HepG2 (cell line): ENCODE measurements around the gene FABP2. TPM values are rescaled to one million over a fixed set of nuclear protein-coding genes. Genes with fewer than 3 reads are reported as not detected.

Experiments used
- CBX5 ChIP-seq: sonication (generic); formaldehyde crosslinking; IDR thresholded peaks from 2 replicates; pipeline ENCODE4 v1.4.0; 2020; ENCODE audit warnings: missing genetic modification reagents, borderline replicate concordance
- GLI4 ChIP-seq: sonication (generic); formaldehyde crosslinking; IDR thresholded peaks from 2 replicates; pipeline ENCODE4 v1.5.1; 2020; ENCODE audit warnings: missing genetic modification reagents, mild to moderate bottlenecking, moderate library complexity, borderline replicate concordance
- JUN ChIP-seq: sonication (generic); formaldehyde crosslinking; IDR thresholded peaks from 2 replicates; pipeline ENCODE4 v1.4.0; 2020; ENCODE audit warnings: mild to moderate bottlenecking, missing genetic modification reagents
- MIXL1 ChIP-seq: IDR thresholded peaks from 2 replicates; pipeline ENCODE4 v1.6.1; 2016
- NR2F1 ChIP-seq, 2 experiments: fragments of 450-650 bp in 1 of 2; formaldehyde crosslinking in 1 of 2; IDR thresholded peaks; 2 replicates each; pipeline versions ENCODE4 v1.5.0 to v1.6.1; 2016 to 2020; ENCODE audit warnings: mild to moderate bottlenecking in 1 of 2, missing compliant biosample characterization in 1 of 2, missing genetic modification reagents in 1 of 2, moderate library complexity in 1 of 2
- SKI ChIP-seq: fragments of 450-650 bp; IDR thresholded peaks from one replicate; pipeline ENCODE4 v1.6.1; 2018; ENCODE audit warnings: mild to moderate bottlenecking; ENCODE audit not compliant: partially characterized antibody
- SRY ChIP-seq: sonication (generic); formaldehyde crosslinking; IDR thresholded peaks from 2 replicates; pipeline ENCODE4 v1.8.0; 2022; ENCODE audit warnings: mild to moderate bottlenecking, missing genetic modification reagents
- ZFP36 ChIP-seq: fragments of 150-350 bp; IDR thresholded peaks from 2 replicates; pipeline ENCODE4 v1.6.1; 2018; ENCODE audit warnings: borderline replicate concordance, low read length, low read depth; ENCODE audit not compliant: partially characterized antibody
- ZMYM4 ChIP-seq: sonication (generic); formaldehyde crosslinking; IDR thresholded peaks from 2 replicates; pipeline ENCODE4 v1.8.1; 2023; ENCODE audit warnings: mild to moderate bottlenecking, missing genetic modification reagents
- polyA plus RNA-seq, 8 experiments: library from polyadenylated mRNA; depleted of rRNA in 3 of 8; stranded (reverse) in 7 of 8; unstranded in 1 of 8; fragments of >200 nt; fragmentation: Illumina TruSeq in 4 of 8; extraction: Trizol in 4 of 8; gene quantifications; 2 replicates each; pipeline versions ENCODE4 v1.2.1 to v1.2.3, GENCODE V29; 2011 to 2016; ENCODE audit warnings: low read depth in 4 of 8, missing spikeins in 1 of 8, mixed read lengths in 1 of 8; ENCODE audit not compliant: insufficient read depth in 1 of 8
- total RNA-seq, 5 experiments: library from RNA; depleted of rRNA; stranded (reverse); fragments of >200 nt; fragmentation: Illumina TruSeq; extraction: Trizol; gene quantifications; 2 replicates each; pipeline ENCODE4 v1.2.3, GENCODE V29; 2016; ENCODE audit warnings: low read depth in 1 of 5
- TF ChIP-seq, protein P1 (sequence below), 2 experiments: fragments of 450-650 bp in 1 of 2; sonication (generic) in 1 of 2; formaldehyde crosslinking in 1 of 2; IDR thresholded peaks; 2 replicates each; pipeline versions ENCODE4 v1.6.1 to v1.8.0; 2016 to 2022; ENCODE audit warnings: antibody characterized with exemption in 1 of 2, mild to moderate bottlenecking in 1 of 2, missing genetic modification reagents in 1 of 2
- TF ChIP-seq, protein P2 (sequence below): sonication (generic); formaldehyde crosslinking; IDR thresholded peaks from 2 replicates; pipeline ENCODE4 v1.4.0; 2020; ENCODE audit warnings: missing genetic modification reagents
- TF ChIP-seq, protein P3 (sequence below): sonication (generic); formaldehyde crosslinking; IDR thresholded peaks from 2 replicates; pipeline ENCODE4 v1.5.0; 2020; ENCODE audit warnings: missing genetic modification reagents, mild to moderate bottlenecking, borderline replicate concordance

The FABP2 gene
- total and polyA plus RNA-seq, 2 of the 13 experiments (the other 11 are each of a cell fraction or from before 2014, with no cell fraction given) = 0.78 to 1.2 TPM

DNA sequence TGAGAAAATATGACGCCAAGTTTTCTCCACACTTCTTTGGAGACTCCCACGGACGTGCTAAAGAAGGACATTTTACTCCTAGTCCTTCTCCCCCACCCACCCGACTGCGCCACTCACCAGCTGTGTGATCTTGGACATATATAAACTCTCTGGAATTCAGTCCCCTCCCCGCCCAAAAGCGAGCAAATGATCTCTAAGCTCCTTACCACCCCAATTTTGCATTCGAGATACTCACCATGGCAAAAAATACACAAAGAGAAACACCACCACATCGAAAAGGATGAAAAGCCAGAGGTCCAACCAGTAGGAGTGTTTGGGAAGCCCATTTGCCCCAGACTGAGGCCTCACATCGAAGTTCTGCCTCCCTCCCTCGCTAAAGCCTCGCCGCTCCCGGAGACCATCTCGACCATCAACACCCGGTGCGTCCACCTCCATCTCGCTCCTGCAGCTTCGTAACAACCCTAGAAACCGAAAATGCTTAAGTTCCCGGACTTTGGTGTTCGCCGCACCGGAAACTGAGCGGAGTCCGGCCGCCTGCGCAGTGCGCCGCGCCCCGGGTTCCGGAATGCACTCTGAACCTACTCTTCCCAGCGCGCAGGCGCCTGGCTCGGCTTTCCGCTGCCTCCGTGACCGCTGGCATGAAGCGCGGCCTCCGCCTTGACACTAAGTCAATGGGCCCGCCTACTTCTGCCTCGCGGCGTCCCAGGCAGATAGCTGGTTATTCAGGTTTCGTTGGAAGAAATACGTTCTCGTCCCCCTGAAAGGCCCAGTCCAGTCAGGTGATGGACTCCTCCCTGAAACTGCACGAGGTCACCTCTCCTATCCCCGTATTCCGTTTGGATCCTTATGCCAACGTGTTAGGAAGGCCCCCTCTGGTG lies 21.6 kb downstream of the FABP2 start (continued):
- TF ChIP-seq, protein P1, sequence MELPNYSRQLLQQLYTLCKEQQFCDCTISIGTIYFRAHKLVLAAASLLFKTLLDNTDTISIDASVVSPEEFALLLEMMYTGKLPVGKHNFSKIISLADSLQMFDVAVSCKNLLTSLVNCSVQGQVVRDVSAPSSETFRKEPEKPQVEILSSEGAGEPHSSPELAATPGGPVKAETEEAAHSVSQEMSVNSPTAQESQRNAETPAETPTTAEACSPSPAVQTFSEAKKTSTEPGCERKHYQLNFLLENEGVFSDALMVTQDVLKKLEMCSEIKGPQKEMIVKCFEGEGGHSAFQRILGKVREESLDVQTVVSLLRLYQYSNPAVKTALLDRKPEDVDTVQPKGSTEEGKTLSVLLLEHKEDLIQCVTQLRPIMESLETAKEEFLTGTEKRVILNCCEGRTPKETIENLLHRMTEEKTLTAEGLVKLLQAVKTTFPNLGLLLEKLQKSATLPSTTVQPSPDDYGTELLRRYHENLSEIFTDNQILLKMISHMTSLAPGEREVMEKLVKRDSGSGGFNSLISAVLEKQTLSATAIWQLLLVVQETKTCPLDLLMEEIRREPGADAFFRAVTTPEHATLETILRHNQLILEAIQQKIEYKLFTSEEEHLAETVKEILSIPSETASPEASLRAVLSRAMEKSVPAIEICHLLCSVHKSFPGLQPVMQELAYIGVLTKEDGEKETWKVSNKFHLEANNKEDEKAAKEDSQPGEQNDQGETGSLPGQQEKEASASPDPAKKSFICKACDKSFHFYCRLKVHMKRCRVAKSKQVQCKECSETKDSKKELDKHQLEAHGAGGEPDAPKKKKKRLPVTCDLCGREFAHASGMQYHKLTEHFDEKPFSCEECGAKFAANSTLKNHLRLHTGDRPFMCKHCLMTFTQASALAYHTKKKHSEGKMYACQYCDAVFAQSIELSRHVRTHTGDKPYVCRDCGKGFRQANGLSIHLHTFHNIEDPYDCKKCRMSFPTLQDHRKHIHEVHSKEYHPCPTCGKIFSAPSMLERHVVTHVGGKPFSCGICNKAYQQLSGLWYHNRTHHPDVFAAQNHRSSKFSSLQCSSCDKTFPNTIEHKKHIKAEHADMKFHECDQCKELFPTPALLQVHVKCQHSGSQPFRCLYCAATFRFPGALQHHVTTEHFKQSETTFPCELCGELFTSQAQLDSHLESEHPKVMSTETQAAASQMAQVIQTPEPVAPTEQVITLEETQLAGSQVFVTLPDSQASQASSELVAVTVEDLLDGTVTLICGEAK (IDR thresholded peaks at IDR 0.05) = peak; percentile 68
- TF ChIP-seq, protein P1 (CRISPR knock-in tag; IDR thresholded peaks at IDR 0.05) = peak; percentile 90
- TF ChIP-seq GLI4 (CRISPR knock-in tag) (no peak; the same call in 1 of the 2 replicates), SKI (peak; percentile 10), ZMYM4 (peak; percentile 95), CBX5 (CRISPR knock-in tag) (0 out of 2 replicates have a peak, but pooled peaks have one; percentile 16), JUN (CRISPR knock-in tag) (0 out of 2 replicates have a peak, but pooled peaks have one; percentile 57), NR2F1 (CRISPR knock-in tag; IDR thresholded peaks at IDR 0.05) (peak in 1 of 2 experiments; percentile 7; a peak in 2 of 4 replicates), MIXL1 (CRISPR knock-in tag) (0 out of 2 replicates have a peak, but pooled peaks have one; percentile 16), SRY (CRISPR knock-in tag) (peak; percentile 96; the same call in 1 of the 2 replicates), ZFP36 (no peak)
- TF ChIP-seq, protein P2, sequence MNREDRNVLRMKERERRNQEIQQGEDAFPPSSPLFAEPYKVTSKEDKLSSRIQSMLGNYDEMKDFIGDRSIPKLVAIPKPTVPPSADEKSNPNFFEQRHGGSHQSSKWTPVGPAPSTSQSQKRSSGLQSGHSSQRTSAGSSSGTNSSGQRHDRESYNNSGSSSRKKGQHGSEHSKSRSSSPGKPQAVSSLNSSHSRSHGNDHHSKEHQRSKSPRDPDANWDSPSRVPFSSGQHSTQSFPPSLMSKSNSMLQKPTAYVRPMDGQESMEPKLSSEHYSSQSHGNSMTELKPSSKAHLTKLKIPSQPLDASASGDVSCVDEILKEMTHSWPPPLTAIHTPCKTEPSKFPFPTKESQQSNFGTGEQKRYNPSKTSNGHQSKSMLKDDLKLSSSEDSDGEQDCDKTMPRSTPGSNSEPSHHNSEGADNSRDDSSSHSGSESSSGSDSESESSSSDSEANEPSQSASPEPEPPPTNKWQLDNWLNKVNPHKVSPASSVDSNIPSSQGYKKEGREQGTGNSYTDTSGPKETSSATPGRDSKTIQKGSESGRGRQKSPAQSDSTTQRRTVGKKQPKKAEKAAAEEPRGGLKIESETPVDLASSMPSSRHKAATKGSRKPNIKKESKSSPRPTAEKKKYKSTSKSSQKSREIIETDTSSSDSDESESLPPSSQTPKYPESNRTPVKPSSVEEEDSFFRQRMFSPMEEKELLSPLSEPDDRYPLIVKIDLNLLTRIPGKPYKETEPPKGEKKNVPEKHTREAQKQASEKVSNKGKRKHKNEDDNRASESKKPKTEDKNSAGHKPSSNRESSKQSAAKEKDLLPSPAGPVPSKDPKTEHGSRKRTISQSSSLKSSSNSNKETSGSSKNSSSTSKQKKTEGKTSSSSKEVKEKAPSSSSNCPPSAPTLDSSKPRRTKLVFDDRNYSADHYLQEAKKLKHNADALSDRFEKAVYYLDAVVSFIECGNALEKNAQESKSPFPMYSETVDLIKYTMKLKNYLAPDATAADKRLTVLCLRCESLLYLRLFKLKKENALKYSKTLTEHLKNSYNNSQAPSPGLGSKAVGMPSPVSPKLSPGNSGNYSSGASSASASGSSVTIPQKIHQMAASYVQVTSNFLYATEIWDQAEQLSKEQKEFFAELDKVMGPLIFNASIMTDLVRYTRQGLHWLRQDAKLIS (CRISPR knock-in tag) = peak; percentile 59
- TF ChIP-seq, protein P3, sequence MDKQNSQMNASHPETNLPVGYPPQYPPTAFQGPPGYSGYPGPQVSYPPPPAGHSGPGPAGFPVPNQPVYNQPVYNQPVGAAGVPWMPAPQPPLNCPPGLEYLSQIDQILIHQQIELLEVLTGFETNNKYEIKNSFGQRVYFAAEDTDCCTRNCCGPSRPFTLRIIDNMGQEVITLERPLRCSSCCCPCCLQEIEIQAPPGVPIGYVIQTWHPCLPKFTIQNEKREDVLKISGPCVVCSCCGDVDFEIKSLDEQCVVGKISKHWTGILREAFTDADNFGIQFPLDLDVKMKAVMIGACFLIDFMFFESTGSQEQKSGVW = no peak
